GM21723 (cell line): ENCODE data around the gene AIRE.
"Not testable (repeated sequence)": the region's sequence is repeated elsewhere in the genome, so short reads cannot be mapped to it uniquely, and the experiment has no call there.

Source experiments
- ATAC-seq: cut with Tn5 transposase; IDR thresholded peaks from one replicate; pipeline ENCODE4 v1.9.1; 2021; ENCODE audit warnings: mild to moderate bottlenecking, moderate library complexity; ENCODE audit not compliant: unreplicated experiment

Gene AIRE

GRCh38 chr21:44265734-44266270, 19.9 kb upstream of the AIRE start:
- no peak for ATAC-seq

GRCh38 chr21:44267655-44268142, 18.0 kb upstream of the AIRE start:
- ATAC-seq: no peak

DNA sequence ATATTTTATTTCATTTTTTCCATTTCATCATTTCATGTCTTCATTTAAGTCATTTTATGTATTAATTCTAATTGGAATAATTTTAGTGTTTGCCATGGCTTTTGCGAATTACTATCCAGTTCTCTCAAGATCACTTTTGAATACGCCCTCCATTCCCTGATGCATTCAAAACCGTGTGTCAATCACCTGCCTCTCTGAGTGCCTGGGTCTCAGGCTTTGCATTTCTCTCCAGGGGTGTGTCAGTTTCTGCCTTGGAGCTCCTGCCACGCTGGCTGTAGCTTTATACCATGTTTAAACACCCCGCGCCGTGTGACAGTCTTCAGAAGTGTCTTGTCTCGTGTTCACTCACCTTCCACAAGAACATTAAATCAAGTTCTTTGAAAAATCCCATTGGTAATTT, 16.6 kb upstream of the AIRE start:
- ATAC-seq: no peak

DNA sequence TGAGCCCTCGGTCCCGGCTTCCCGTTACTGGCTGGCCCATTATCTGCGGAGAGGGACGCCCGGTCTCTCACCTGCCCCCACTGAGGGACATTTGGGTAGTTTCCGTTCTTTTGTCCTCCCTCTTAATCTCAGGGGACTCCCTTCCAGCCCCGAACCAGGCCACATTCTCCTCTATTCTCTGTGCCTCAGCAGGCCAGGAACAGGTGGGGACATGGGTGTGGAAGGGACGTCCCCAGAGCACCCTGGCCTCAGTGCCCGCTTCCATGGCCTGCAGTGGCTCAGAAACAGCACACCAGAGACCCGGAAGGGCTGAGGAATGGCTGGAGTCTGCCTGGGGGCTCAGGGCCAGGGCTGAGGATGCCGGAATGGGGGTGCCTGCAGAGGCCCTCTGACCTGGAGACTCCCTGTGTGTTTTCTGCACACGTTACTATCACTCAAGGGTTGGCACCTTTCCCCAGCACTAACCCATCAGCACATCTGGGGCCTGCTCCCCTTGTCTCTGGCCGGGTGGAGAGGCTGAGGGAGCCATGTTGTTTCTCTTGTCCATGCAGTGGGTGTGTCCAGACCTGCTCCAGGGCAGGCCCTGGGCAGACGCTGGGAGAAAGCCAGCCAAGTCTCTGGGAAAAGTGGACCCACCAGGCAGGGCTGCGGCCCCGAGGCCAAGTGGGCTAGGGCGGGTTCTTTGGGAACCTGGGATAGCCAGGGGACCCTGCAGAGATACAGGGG, 14.0 kb upstream of the AIRE start:
- ATAC-seq: no peak

GRCh38 chr21:44272284-44272858, 13.3 kb upstream of the AIRE start:
- ATAC-seq: no peak

- ATAC-seq: no peak
Measured at GRCh38 chr21:44273046-44273445, 12.6 kb upstream of the AIRE start.

DNA sequence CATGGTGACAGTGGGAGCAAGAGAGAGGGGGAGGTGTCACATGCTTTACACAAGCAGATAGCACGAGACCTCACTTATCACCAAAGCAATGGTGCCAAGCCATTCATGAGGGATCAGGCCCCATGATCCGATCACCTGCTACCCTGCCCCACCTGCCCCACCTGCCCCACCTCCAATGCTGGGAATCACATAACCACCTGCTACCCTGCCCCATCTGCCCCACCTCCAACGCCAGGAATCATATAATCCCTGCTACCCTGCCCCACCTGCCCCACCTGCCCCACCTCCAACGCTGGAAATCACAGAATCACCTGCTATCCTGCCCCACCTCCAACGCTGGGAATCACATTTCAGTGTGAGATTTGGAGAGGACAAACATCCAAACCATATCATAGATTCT, 10.6 kb upstream of the AIRE start:
- ATAC-seq: no peak

GRCh38 chr21:44279354-44280260, 6.1 kb upstream of the AIRE start:
- no peak for ATAC-seq

GRCh38 chr21:44281801-44282200, 3.9 kb upstream of the AIRE start:
- ATAC-seq: no peak

DNA sequence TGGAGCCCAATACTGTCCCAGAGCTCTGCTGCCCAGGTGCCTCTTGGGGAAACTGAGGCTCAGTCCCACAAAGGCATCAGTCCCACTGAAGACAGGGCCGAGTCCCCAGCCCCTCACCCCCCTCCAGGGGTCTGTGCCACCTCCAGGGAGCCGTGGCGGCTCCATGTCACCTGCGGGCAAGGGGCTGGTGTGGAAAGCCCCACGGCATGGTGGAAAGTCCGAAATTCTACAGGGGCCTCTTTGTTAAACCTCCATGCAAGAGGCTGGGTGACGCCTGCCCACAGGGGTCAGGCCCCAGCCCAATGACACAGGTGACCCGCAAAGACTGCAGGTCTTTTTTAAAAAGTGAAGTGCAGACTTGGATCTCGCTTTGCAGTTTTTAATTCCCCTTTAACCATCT, 3.3 kb upstream of the AIRE start:
- ATAC-seq: no peak

- ATAC-seq: not testable (repeated sequence)
Measured at GRCh38 chr21:44283211-44283785, 2.4 kb upstream of the AIRE start.

GRCh38 chr21:44283948-44284347, 1.7 kb upstream of the AIRE start:
- ATAC-seq: no peak

DNA sequence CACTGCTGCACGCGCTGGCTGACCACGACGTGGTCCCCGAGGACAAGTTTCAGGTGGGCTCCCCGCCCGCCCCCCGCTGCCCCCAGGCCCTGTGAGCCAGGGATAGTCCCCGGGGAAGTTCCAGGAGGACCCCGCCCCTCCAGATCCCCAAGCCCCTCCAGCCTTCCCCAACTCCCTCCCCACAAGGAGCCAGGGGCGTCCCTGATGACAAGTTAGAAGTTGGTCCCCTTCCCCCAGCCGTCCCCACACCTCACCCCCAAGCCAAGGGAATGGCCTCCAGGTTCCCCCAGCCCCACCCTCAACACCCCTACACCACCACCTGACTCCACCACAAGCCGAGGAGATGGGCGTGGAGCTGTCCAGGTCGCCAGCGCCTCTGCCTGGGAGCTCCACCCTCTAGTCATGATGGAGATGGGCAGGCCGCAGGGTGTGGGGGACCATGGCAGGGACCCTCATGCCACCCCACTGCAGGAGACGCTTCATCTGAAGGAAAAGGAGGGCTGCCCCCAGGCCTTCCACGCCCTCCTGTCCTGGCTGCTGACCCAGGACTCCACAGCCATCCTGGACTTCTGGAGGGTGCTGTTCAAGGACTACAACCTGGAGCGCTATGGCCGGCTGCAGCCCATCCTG, 525 bp downstream of the AIRE start:
- no peak for ATAC-seq

- no peak for ATAC-seq
Measured at GRCh38 chr21:44286716-44287632, 1.3 kb downstream of the AIRE start.

GRCh38 chr21:44288251-44289110, 2.8 kb downstream of the AIRE start:
- ATAC-seq: no peak

DNA sequence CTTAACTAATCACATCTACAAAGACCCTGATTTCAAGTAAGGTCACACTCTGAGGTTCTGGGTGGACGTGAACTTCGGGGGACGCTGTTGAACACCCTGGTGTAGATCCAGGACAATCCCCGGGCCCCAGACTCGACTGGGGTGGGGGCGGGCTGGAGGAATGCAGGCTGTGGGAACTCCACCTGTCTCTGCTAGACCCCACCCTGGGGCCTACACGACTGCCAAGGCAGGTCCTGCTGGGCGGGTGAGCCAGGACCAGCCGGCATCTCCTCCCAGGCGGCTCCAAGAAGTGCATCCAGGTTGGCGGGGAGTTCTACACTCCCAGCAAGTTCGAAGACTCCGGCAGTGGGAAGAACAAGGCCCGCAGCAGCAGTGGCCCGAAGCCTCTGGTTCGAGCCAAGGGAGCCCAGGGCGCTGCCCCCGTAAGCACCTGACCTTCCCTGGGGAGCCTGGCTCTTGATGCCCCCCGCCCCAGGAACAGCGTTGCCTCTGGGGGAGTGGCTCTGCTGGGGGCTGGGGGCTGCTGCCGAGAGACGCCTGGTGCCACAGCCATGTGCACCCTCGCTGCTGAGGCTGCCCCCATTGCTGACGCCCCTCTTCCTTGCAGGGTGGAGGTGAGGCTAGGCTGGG, 3.8 kb downstream of the AIRE start:
- no peak for ATAC-seq

- no peak for ATAC-seq
Measured at GRCh38 chr21:44290327-44291077, 4.8 kb downstream of the AIRE start.
